Measurements from ENCODE around the gene IQCF2. TPM values are rescaled to one million over a fixed set of nuclear protein-coding genes. Genes with fewer than 3 reads are reported as not detected.
"Not testable (repeated sequence)": the region's sequence is repeated elsewhere in the genome, so short reads cannot be mapped to it uniquely, and the experiment has no call there.

IQCF2 gene
- total RNA-seq, 4 donors from 2014 or later, result not detected

DNA sequence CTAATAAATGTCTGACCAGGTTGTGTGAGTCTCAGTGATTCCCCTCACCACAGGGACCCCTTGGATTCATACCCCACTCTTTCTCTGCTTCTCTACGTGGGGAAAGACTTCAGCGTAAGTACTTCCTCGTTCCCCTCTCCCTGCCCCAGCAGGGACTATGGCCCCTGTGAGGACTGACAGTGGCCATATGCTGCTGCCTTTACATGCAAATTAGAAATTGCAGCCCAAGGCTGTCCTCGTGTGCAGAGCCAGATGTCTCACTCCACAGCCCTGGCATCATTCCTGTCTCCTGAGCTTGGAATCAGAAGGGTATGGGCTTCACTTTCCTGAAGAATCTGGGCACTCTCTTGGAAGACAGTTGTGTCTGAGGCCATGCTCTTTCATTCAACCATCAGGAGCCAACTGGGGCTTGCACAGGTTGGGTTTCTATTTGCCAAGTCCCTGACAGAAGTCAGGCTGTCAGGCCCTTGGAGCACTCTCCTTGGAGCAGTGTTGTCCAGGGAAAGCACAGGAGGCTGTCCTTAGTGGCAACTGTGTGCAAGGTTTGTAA lies 30.5 kb upstream of the IQCF2 start:
- H3K4me1 ChIP-seq, result no peaks in the 10 kb centered on the region
- DNase-seq, result no peak
- H3K27ac ChIP-seq, result no peak overlapping the region
- H3K36me3 ChIP-seq, result no peaks in the 10 kb centered on the region
- intact Hi-C loops (cut with DNase I; ENCODE audit: low total_unique reads), result no loop called here
- H3K9me3 ChIP-seq, result no peaks in the 10 kb centered on the region
- H3K4me3 ChIP-seq, result no peak overlapping the region
- H3K27me3 ChIP-seq, result no peaks in the 10 kb centered on the region
- TF ChIP-seq POLR2A (IDR thresholded peaks at IDR 0.05), result no peak
- TF ChIP-seq, protein P1, sequence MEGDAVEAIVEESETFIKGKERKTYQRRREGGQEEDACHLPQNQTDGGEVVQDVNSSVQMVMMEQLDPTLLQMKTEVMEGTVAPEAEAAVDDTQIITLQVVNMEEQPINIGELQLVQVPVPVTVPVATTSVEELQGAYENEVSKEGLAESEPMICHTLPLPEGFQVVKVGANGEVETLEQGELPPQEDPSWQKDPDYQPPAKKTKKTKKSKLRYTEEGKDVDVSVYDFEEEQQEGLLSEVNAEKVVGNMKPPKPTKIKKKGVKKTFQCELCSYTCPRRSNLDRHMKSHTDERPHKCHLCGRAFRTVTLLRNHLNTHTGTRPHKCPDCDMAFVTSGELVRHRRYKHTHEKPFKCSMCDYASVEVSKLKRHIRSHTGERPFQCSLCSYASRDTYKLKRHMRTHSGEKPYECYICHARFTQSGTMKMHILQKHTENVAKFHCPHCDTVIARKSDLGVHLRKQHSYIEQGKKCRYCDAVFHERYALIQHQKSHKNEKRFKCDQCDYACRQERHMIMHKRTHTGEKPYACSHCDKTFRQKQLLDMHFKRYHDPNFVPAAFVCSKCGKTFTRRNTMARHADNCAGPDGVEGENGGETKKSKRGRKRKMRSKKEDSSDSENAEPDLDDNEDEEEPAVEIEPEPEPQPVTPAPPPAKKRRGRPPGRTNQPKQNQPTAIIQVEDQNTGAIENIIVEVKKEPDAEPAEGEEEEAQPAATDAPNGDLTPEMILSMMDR (IDR thresholded peaks at IDR 0.05), result no peak

DNA sequence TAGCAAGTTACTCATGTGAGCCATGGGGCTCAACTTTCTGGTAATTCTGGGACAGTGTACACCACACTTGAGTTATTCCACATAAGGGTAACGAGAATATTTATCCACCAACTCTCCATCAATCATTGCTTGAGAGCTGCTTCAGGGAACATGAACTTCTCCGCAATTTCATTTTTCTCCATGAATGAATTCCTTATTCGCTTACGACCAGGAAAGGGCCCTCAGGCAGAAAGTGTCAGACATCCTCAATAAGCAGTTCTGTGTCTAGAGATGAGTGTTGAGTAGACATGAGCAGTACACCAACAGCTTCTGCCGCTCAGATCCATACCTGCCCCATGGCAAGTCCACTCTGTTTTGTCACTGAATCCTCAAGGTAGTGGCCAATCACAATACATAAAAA lies 24.8 kb upstream of the IQCF2 start:
- TF ChIP-seq, protein P1 (IDR thresholded peaks at IDR 0.05), result no peak
- no peak for TF ChIP-seq POLR2A (IDR thresholded peaks at IDR 0.05)

DNA sequence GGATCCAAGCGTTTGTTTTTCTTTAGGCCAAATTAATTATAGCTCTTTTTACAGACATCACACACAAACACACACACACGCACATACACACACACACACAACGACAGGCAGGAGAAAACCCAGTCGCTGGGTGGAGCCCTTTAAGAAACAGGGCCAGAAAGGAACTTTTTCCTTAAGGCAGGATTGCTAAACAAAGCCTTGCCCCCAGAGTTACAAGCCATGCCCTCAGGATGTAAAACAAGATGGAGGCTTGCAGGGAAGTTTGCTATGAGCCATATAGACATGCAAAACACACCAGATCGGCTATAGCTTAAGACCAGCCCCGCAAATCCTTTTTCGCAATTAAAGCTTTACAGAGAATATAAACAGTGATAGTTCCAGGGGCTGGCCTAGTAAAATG lies 16.3 kb upstream of the IQCF2 start:
- Histone ChIP-seq H3K4me3 (no peak overlapping the region), H3K27me3 (no peaks in the 10 kb centered on the region), H3K36me3 (no peaks in the 10 kb centered on the region), H3K4me1 (no peaks in the 10 kb centered on the region), H3K27ac (no peak overlapping the region), H3K9me3 (peaks cover 0 to 3% of the 10 kb centered on the region in 2 donors)
- intact Hi-C loops (cut with DNase I; ENCODE audit: low total_unique reads), result no loop called here
- TF ChIP-seq, protein P1 (IDR thresholded peaks at IDR 0.05), result no peak
- no peak for TF ChIP-seq POLR2A (IDR thresholded peaks at IDR 0.05)
- no peak for DNase-seq

More for the DNA sequence above, 24.8 kb upstream of the IQCF2 start:
- Histone ChIP-seq H3K36me3 (no peaks in the 10 kb centered on the region), H3K27me3 (no peaks in the 10 kb centered on the region), H3K27ac (no peak overlapping the region), H3K4me1 (no peaks in the 10 kb centered on the region), H3K4me3 (no peak overlapping the region), H3K9me3 (no peaks in the 10 kb centered on the region)
- intact Hi-C loops (cut with DNase I; ENCODE audit: low total_unique reads), result no loop called here
- no peak for DNase-seq

DNA sequence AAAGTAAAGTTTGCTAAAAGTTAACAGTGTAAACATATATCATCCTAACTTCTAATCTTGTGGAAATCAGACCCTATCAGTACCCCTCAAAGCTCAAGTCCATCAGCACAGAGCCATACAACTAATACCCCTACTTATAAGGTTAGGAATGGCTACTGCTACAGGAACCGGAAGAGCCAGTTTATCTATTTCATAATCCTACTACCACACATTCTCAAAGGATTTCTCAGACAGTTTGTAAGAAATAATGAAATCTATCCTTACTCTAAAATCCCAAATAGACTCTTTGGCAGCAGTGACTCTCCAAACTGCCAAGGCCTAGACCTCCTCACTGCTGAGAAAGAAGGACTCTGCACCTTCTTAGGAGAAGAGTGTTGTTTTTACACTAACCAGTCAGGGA lies 6.0 kb upstream of the IQCF2 start:
- H3K36me3 ChIP-seq; H3K4me1 ChIP-seq; H3K27ac ChIP-seq; DNase-seq; H3K27me3 ChIP-seq; H3K9me3 ChIP-seq; H3K4me3 ChIP-seq; intact Hi-C loops (cut with DNase I; ENCODE audit: low total_unique reads): not testable (repeated sequence)

DNA sequence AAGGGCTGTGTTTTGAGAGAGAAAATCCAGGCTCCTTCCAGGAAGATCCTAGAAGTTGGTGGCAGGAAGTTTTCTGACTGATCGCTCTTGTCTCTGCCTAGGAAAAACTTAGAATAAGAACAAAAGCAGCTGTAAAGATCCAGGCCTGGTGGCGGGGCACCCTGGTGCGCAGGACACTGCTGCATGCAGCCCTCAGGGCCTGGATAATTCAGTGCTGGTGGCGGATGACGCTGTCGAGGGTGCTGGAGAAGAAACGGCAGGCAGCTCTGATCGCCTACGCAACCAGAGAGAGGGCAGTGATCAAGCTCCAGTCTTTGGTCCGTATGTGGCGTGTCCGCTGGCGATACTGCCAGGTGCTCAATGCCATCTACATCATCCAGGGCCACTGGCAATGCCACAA lies 1.5 kb downstream of the IQCF2 start:
- intact Hi-C loops (cut with DNase I; ENCODE audit: low total_unique reads), result no loop called here
- no peak for TF ChIP-seq POLR2A (IDR thresholded peaks at IDR 0.05)
- TF ChIP-seq, protein P1 (IDR thresholded peaks at IDR 0.05), result no peak
- H3K27me3 ChIP-seq, result no peaks in the 10 kb centered on the region
- H3K27ac ChIP-seq, result no peak overlapping the region
- H3K36me3 ChIP-seq, result no peaks in the 10 kb centered on the region
- no peaks in the 10 kb centered on the region for H3K4me1 ChIP-seq
- no peak for DNase-seq
- H3K9me3 ChIP-seq, result no peaks in the 10 kb centered on the region
- H3K4me3 ChIP-seq, result no peak overlapping the region

DNA sequence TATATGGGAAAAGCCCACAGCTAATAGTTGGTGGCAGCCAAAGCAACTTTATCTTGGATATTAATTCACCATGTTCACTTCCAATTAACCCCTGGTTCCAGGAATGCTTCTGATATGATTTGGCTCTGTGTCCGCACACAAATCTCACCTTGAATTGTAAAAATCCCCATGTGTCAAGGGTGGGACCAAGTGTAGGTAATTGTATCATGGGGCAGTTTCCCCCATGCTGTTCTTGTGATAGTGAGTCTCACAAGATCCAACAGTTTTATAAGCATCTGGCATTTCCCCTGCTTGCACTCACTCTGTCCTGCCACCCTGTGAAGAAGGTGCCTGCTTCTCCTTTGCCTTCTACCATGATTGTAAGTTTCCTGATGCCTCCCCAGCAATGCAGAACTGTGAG lies 7.5 kb downstream of the IQCF2 start:
- DNase-seq; intact Hi-C loops (cut with DNase I; ENCODE audit: low total_unique reads); H3K27me3 ChIP-seq; H3K4me1 ChIP-seq; H3K4me3 ChIP-seq; H3K27ac ChIP-seq; H3K9me3 ChIP-seq; H3K36me3 ChIP-seq: not testable (repeated sequence)
